ENCODE results near the gene OPA3. TPM values are rescaled to one million over a fixed set of nuclear protein-coding genes. Genes with fewer than 3 reads are reported as not detected.

OPA3 gene
- total RNA-seq, 1 experiment from 2014 or later, result 15.2 TPM

GRCh38 chr19:45585158-45585577 lies 566 bp upstream of the OPA3 start:
- H3K4me1 ChIP-seq (ENCODE audit: insufficient read depth, low read length, poor library complexity, severe bottlenecking), result no peaks in the 10 kb centered on the region
- no peak for DNase-seq (ENCODE audit: low spot score)
- TF ChIP-seq, protein P1, sequence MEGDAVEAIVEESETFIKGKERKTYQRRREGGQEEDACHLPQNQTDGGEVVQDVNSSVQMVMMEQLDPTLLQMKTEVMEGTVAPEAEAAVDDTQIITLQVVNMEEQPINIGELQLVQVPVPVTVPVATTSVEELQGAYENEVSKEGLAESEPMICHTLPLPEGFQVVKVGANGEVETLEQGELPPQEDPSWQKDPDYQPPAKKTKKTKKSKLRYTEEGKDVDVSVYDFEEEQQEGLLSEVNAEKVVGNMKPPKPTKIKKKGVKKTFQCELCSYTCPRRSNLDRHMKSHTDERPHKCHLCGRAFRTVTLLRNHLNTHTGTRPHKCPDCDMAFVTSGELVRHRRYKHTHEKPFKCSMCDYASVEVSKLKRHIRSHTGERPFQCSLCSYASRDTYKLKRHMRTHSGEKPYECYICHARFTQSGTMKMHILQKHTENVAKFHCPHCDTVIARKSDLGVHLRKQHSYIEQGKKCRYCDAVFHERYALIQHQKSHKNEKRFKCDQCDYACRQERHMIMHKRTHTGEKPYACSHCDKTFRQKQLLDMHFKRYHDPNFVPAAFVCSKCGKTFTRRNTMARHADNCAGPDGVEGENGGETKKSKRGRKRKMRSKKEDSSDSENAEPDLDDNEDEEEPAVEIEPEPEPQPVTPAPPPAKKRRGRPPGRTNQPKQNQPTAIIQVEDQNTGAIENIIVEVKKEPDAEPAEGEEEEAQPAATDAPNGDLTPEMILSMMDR (conservative IDR thresholded peaks at IDR 0.05; ENCODE audit: low read depth, low read length), result no peak
- no peak for TF ChIP-seq EZH2 (IDR thresholded peaks at IDR 0.05; ENCODE audit: borderline replicate concordance, low read depth, low read length, poor library complexity, severe bottlenecking)
- CTCF ChIA-PET, result interaction anchor here (0.5 to 1.0 kb wide), 2 partner anchors 22 to 60 kb away, joined by 3 to 4 read pairs; no protein-coding TSS in a partner anchor
- POLR2A ChIA-PET (ENCODE audit: low non-redundant PET), result interaction anchor here (0.5 kb wide), 1 partner anchor 66 kb away, joined by 14 read pairs; no protein-coding TSS in a partner anchor
- H3K9me3 ChIP-seq (ENCODE audit: low read depth, low read length, poor library complexity, severe bottlenecking), result no peaks in the 10 kb centered on the region
- TSS peak; percentile 90 for BruUV-seq (replicated peaks)
- H3K36me3 ChIP-seq (ENCODE audit: insufficient read depth, low read length, poor library complexity, severe bottlenecking), result no peaks in the 10 kb centered on the region
- H3K4me3 ChIP-seq (ENCODE audit: low read depth, low read length, poor library complexity, severe bottlenecking), result peak overlapping the region; percentile 63
- H3K27me3 ChIP-seq (replicated peaks; ENCODE audit: insufficient read depth, low read depth, low read length, poor library complexity), result no peaks in the 10 kb centered on the region
- intact Hi-C loops (cut with micrococcal nuclease; ENCODE audit: unreplicated experiment), result no loop called here
- peak overlapping the region; percentile 92 for H3K27ac ChIP-seq (ENCODE audit: low read depth, low read length, poor library complexity, severe bottlenecking)

- ChIA-PET CTCF (no interaction called here), POLR2A (ENCODE audit: low non-redundant PET) (no interaction called here)
- BruUV-seq (replicated peaks), result no TSS peak
- Histone ChIP-seq H3K27me3 (replicated peaks; ENCODE audit: insufficient read depth, low read depth, low read length, poor library complexity) (no peaks in the 10 kb centered on the region), H3K4me1 (ENCODE audit: insufficient read depth, low read length, poor library complexity, severe bottlenecking) (no peaks in the 10 kb centered on the region), H3K9me3 (ENCODE audit: low read depth, low read length, poor library complexity, severe bottlenecking) (no peaks in the 10 kb centered on the region), H3K36me3 (ENCODE audit: insufficient read depth, low read length, poor library complexity, severe bottlenecking) (no peaks in the 10 kb centered on the region), H3K27ac (ENCODE audit: low read depth, low read length, poor library complexity, severe bottlenecking) (no peak overlapping the region), H3K4me3 (ENCODE audit: low read depth, low read length, poor library complexity, severe bottlenecking) (no peak overlapping the region)
- no peak for DNase-seq (ENCODE audit: low spot score)
- TF ChIP-seq, protein P1 (conservative IDR thresholded peaks at IDR 0.05; ENCODE audit: low read depth, low read length), result no peak
- no peak for TF ChIP-seq EZH2 (IDR thresholded peaks at IDR 0.05; ENCODE audit: borderline replicate concordance, low read depth, low read length, poor library complexity, severe bottlenecking)
- intact Hi-C loops (cut with micrococcal nuclease; ENCODE audit: unreplicated experiment), result no loop called here
These were observed 3.0 kb downstream of the OPA3 start for GRCh38 chr19:45581576-45581975.

DNA sequence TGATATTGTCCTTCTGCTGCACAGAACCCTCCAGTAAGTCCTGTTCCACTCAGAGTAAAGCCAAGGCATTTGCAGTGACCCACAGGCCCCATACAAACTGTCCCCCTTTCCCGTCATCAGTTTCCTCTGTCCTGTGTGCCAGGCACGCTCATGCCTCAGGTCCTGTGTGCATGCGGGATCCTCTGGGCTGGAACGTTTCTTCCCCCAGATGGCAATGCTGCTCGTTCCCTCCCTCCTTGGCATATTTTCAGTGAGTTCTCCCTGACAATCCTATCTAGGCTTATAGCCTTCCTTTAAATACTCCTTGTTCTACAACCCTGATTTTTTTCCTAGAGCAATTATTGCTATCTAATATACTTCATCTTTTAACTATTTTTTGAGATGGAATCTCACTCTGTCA lies 5.7 kb downstream of the OPA3 start:
- BruUV-seq (replicated peaks), result no TSS peak
- no peak for TF ChIP-seq EZH2 (IDR thresholded peaks at IDR 0.05; ENCODE audit: borderline replicate concordance, low read depth, low read length, poor library complexity, severe bottlenecking)
- TF ChIP-seq, protein P1 (conservative IDR thresholded peaks at IDR 0.05; ENCODE audit: low read depth, low read length), result no peak
- H3K4me1 ChIP-seq (ENCODE audit: insufficient read depth, low read length, poor library complexity, severe bottlenecking), result no peaks in the 10 kb centered on the region
- intact Hi-C loops (cut with micrococcal nuclease; ENCODE audit: unreplicated experiment), result no loop called here
- POLR2A ChIA-PET (ENCODE audit: low non-redundant PET), result no interaction called here
- H3K36me3 ChIP-seq (ENCODE audit: insufficient read depth, low read length, poor library complexity, severe bottlenecking), result no peaks in the 10 kb centered on the region
- DNase-seq (ENCODE audit: low spot score), result no peak
- no peak overlapping the region for H3K4me3 ChIP-seq (ENCODE audit: low read depth, low read length, poor library complexity, severe bottlenecking)
- H3K27ac ChIP-seq (ENCODE audit: low read depth, low read length, poor library complexity, severe bottlenecking), result no peak overlapping the region
- CTCF ChIA-PET, result no interaction called here
- H3K27me3 ChIP-seq (replicated peaks; ENCODE audit: insufficient read depth, low read depth, low read length, poor library complexity), result no peaks in the 10 kb centered on the region
- H3K9me3 ChIP-seq (ENCODE audit: low read depth, low read length, poor library complexity, severe bottlenecking), result no peaks in the 10 kb centered on the region
